ENCODE data around the gene MAP3K20. TPM values are rescaled to one million over a fixed set of nuclear protein-coding genes. Genes with fewer than 3 reads are reported as not detected.

The MAP3K20 gene
- total RNA-seq, 1 experiment from 2014 or later, result 15.2 TPM

- TF ChIP-seq ZBTB43 (CRISPR knock-in tag; IDR thresholded peaks at IDR 0.05), result no peak
- no peak for TF ChIP-seq ZNF671 (CRISPR knock-in tag; IDR thresholded peaks at IDR 0.05)
- no peak for TF ChIP-seq PREB (CRISPR knock-in tag; IDR thresholded peaks at IDR 0.05; ENCODE audit: borderline replicate concordance)
Observed at GRCh38 chr2:173213181-173213580, 137.5 kb downstream of the MAP3K20 start (continued).

GRCh38 chr2:173214213-173214612 is 138.6 kb downstream of the MAP3K20 start:
- POLR2A ChIA-PET, result no interaction called here
- H3K4me1 Mint-ChIP-seq, result peaks cover 26% of the 10 kb centered on the region
- no peak overlapping the region for H3K4me3 Mint-ChIP-seq
- no peaks in the 10 kb centered on the region for H3K27me3 Mint-ChIP-seq (ENCODE audit: low read depth)
- CTCF ChIA-PET, result interaction anchor here (1.1 kb wide), 1 partner anchor 186 kb away, joined by 3 read pairs; no protein-coding TSS in a partner anchor
- peak overlapping the region; percentile 20; the same call in 1 of the 2 replicates for H3K27ac Mint-ChIP-seq
- no peaks in the 10 kb centered on the region for H3K9me3 Mint-ChIP-seq
- no peak for ATAC-seq
- TF ChIP-seq TCF7 (CRISPR knock-in tag; IDR thresholded peaks at IDR 0.05; ENCODE audit: low read depth), result no peak
- TF ChIP-seq ZNF423 (CRISPR knock-in tag; IDR thresholded peaks at IDR 0.05), result no peak
- TF ChIP-seq E2F5 (CRISPR knock-in tag; IDR thresholded peaks at IDR 0.05), result no peak
- no peak for TF ChIP-seq TEAD4 (CRISPR knock-in tag; IDR thresholded peaks at IDR 0.05)
- TF ChIP-seq ZMAT4 (CRISPR knock-in tag; IDR thresholded peaks at IDR 0.05), result no peak
- TF ChIP-seq FOXP1 (CRISPR knock-in tag; IDR thresholded peaks at IDR 0.05; ENCODE audit: borderline replicate concordance), result no peak
- TF ChIP-seq USF2 (CRISPR knock-in tag; IDR thresholded peaks at IDR 0.05), result no peak
- no peaks in the 10 kb centered on the region for H3K36me3 Mint-ChIP-seq
- DNase-seq (ENCODE audit: low spot score), result no peak

- DNase-seq (ENCODE audit: low spot score), result no peak
- POLR2A ChIA-PET, result no interaction called here
- no peak overlapping the region for H3K27ac Mint-ChIP-seq
- TF ChIP-seq AR (CRISPR knock-in tag; IDR thresholded peaks at IDR 0.05) (no peak), ATF3 (CRISPR knock-in tag; conservative IDR thresholded peaks at IDR 0.05) (no peak), ATF6 (CRISPR knock-in tag; IDR thresholded peaks at IDR 0.05) (no peak), NR2C2 (CRISPR knock-in tag; IDR thresholded peaks at IDR 0.05) (no peak), MXD4 (CRISPR knock-in tag; IDR thresholded peaks at IDR 0.05; ENCODE audit: borderline replicate concordance) (no peak), ZNF532 (CRISPR knock-in tag; IDR thresholded peaks at IDR 0.05; ENCODE audit: borderline replicate concordance) (no peak), MYBL2 (CRISPR knock-in tag; IDR thresholded peaks at IDR 0.05) (no peak), MAX (CRISPR knock-in tag; IDR thresholded peaks at IDR 0.05) (no peak), SP1 (CRISPR knock-in tag; conservative IDR thresholded peaks at IDR 0.05) (no peak)
Observed at GRCh38 chr2:173215316-173215715, 139.7 kb downstream of the MAP3K20 start.

More at GRCh38 chr2:173215316-173215715, 139.7 kb downstream of the MAP3K20 start:
- Mint-ChIP-seq H3K4me1 (peaks cover 25% of the 10 kb centered on the region), H3K36me3 (no peaks in the 10 kb centered on the region), H3K4me3 (no peak overlapping the region), H3K9me3 (no peaks in the 10 kb centered on the region), H3K27me3 (ENCODE audit: low read depth) (no peaks in the 10 kb centered on the region)
- ATAC-seq, result no peak
- CTCF ChIA-PET, result interaction anchor here (3.2 kb wide), 1 partner anchor 187 kb away, joined by 12 read pairs; no protein-coding TSS in a partner anchor

Measured in WTC11 (cell line).